ENCODE measurements around the gene ULK4. TPM values are rescaled to one million over a fixed set of nuclear protein-coding genes. Genes with fewer than 3 reads are reported as not detected.

ULK4 gene
- total and polyA plus RNA-seq, 10 donors = 2.0 to 33.3 (median 12.9) TPM

GRCh38 chr3:41219424-41219823 is 742.5 kb downstream of the ULK4 start:
- 89 to 100% (median 92%) methylated on average over 1 of the region's 1 CpG for WGBS, 5 donors
- H3K4me3 ChIP-seq = no peak overlapping the region
- H3K4me1 ChIP-seq = peaks cover 55 to 100% (median 94%) of the 10 kb centered on the region in 6 donors
- H3K36me3 ChIP-seq = peaks cover 0 to 10% (median 7%) of the 10 kb centered on the region in 6 donors
- H3K27ac ChIP-seq = no peak overlapping the region
- intact Hi-C loops (cut with DNase I; ENCODE audit: low total_unique reads) = no loop called here
- H3K9me3 ChIP-seq = no peaks in the 10 kb centered on the region
- H3K27me3 ChIP-seq (replicated peaks in 1 of 7) = no peaks in the 10 kb centered on the region
- TF ChIP-seq POLR2A (IDR thresholded peaks at IDR 0.05) (no peak), CTCF (IDR thresholded peaks at IDR 0.05 in 8 of 11, conservative IDR thresholded peaks at IDR 0.05 in 3 of 11) (no peak), POLR2AphosphoS5 (IDR thresholded peaks at IDR 0.05) (no peak)
- no peak for DNase-seq

DNA sequence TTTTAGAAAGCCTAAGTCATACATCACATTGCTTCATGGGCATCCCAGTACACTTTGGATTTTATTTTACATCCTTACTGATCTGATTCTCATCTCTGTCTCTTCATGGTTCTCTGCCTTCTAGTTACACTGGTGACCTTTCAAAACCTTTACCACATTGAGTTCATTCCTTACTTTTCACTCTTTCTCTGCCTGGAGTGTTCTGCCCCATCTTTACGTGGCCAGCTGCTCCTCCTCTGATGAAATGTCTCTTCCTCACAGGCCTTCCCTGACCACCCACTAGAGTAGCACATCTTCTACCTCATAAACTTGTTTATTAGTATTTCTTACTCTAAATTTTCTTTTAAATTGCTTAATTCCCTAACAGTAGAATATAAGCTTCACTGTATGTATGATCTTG is 744.9 kb downstream of the ULK4 start:
- 36 to 54% (median 50%) methylated on average over 1 of the region's 1 CpG for WGBS, 5 donors
- Histone ChIP-seq H3K27me3 (replicated peaks in 1 of 7) (no peaks in the 10 kb centered on the region), H3K36me3 (no peaks in the 10 kb centered on the region), H3K9me3 (no peaks in the 10 kb centered on the region), H3K4me1 (peaks cover 62 to 100% (median 95%) of the 10 kb centered on the region in 6 donors), H3K27ac (peak overlapping the region in 1 of 8 donors; percentile 37), H3K4me3 (no peak overlapping the region)
- no peak for TF ChIP-seq POLR2A (IDR thresholded peaks at IDR 0.05)
- no peak for TF ChIP-seq POLR2AphosphoS5 (IDR thresholded peaks at IDR 0.05)
- no peak for TF ChIP-seq CTCF (IDR thresholded peaks at IDR 0.05 in 8 of 11, conservative IDR thresholded peaks at IDR 0.05 in 3 of 11)
- DNase-seq = no peak
- intact Hi-C loops (cut with DNase I; ENCODE audit: low total_unique reads) = no loop called here

DNA sequence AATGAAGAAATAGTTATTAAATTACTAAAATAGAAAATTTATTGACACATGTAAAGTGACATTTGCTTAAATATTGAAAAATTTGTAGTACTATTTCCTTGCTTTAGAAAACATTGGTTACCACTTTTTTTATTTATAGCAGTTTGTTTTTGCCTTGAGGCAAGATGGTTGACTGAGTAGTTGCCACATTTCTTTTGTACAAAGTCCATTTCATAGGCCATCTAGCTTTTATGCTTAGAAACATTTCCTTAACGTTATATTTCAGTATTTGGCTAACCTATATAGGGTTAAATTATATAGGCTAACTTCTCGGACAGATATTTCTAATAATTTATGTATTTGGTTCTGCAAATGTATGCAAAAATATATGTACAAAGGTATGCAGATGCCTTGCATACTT is 745.5 kb downstream of the ULK4 start:
- TF ChIP-seq POLR2A (IDR thresholded peaks at IDR 0.05) (no peak), POLR2AphosphoS5 (IDR thresholded peaks at IDR 0.05) (no peak), CTCF (IDR thresholded peaks at IDR 0.05 in 8 of 11, conservative IDR thresholded peaks at IDR 0.05 in 3 of 11) (no peak)
- Histone ChIP-seq H3K4me3 (no peak overlapping the region), H3K4me1 (peaks cover 60 to 100% (median 91%) of the 10 kb centered on the region in 6 donors), H3K27ac (no peak overlapping the region), H3K9me3 (no peaks in the 10 kb centered on the region), H3K27me3 (replicated peaks in 1 of 7) (no peaks in the 10 kb centered on the region), H3K36me3 (no peaks in the 10 kb centered on the region)
- no peak for DNase-seq
- intact Hi-C loops (cut with DNase I; ENCODE audit: low total_unique reads) = no loop called here
- 80 to 89% (median 86%) methylated on average over 2 of the region's 2 CpGs for WGBS, 5 donors

DNA sequence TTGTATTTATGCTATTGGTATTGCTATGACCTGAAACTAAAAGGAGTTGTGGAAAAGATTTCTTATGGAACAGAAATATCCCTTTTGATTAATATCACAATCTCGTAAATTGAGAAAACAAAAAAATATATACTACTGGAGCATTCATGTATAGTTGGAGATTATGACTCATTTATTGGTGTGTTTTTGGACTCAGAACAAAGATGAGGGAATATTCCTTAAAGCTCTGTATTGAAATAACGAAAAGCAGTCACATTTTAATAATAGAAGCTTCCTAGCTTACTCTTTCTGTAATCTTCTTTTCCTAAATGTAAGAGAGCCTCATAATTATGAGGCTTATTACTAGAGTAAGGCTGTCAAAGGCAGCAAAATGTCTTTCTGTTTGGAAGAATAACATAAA is 748.3 kb downstream of the ULK4 start:
- WGBS, 5 donors = 83 to 97% (median 88%) methylated on average over 2 of the region's 2 CpGs
- Histone ChIP-seq H3K27ac (no peak overlapping the region), H3K9me3 (no peaks in the 10 kb centered on the region), H3K4me1 (peaks cover 46 to 98% (median 87%) of the 10 kb centered on the region in 6 donors), H3K27me3 (replicated peaks in 1 of 7) (no peaks in the 10 kb centered on the region), H3K4me3 (no peak overlapping the region), H3K36me3 (peaks cover 0 to 12% (median 0%) of the 10 kb centered on the region in 6 donors)
- DNase-seq = no peak
- no peak for TF ChIP-seq POLR2AphosphoS5 (IDR thresholded peaks at IDR 0.05)
- no peak for TF ChIP-seq CTCF (IDR thresholded peaks at IDR 0.05 in 8 of 11, conservative IDR thresholded peaks at IDR 0.05 in 3 of 11)
- TF ChIP-seq POLR2A (IDR thresholded peaks at IDR 0.05) = no peak
- intact Hi-C loops (cut with DNase I; ENCODE audit: low total_unique reads) = no loop called here

Measured in spleen (tissue), 11 donors.